Lower leg skin (tissue), 4 donors: ENCODE data around the gene UBA1. TPM values are rescaled to one million over a fixed set of nuclear protein-coding genes. Genes with fewer than 3 reads are reported as not detected.
A peak's percentile ranks its signal among the peaks of the same experiment; 100 is the strongest.

Source experiments
- DNase-seq, 2 donors: peaks; one replicate each; pipeline ENCODE4 v3.0.0-alpha.2; 2019; ENCODE audit warnings: low spot score in 2 of 2
- H3K4me3 ChIP-seq: fragments of 200-600 bp; sonication (generic); 2 replicates; pipeline ENCODE4 v1.5.1; 2017; ENCODE audit warnings: mild to moderate bottlenecking, low read depth; ENCODE audit not compliant: poor library complexity, severe bottlenecking
- CTCF ChIP-seq, 3 donors: fragments of 450-650 bp; IDR thresholded peaks; one replicate each; pipeline ENCODE4 v1.5.1; 2016; ENCODE audit warnings: antibody characterized with exemption in 3 of 3, mild to moderate bottlenecking in 3 of 3, moderate library complexity in 2 of 3
- POLR2A ChIP-seq, 2 donors: fragments of 450-650 bp; IDR thresholded peaks; one replicate each; pipeline ENCODE4 v1.6.1; 2016 to 2017; ENCODE audit warnings: antibody characterized with exemption in 2 of 2, mild to moderate bottlenecking in 1 of 2, moderate library complexity in 1 of 2
- WGBS, 2 donors: methylation state at CpG; one replicate each; pipeline ENCODE4 v1.1.5; 2018; 5-methylcytosine and 5-hydroxymethylcytosine counted together
- intact Hi-C: fragments of 100-400 bp; cut with DNase I; formaldehyde crosslinking; loops from one replicate; pipeline ENCODE4 v1.15.0; 2023; ENCODE audit warnings: low total_unique reads
- total RNA-seq, 4 donors: library from RNA; depleted of rRNA; stranded (reverse); fragments of >200 nt; gene quantifications; one replicate each; pipeline ENCODE4 v1.1.0, GENCODE V29; 2016

The UBA1 gene
- total RNA-seq, 4 donors from 2014 or later = 112 to 159 (median 121) TPM

GRCh38 chrX:47146121-47146935 is 47.3 kb upstream of the UBA1 start:
- H3K4me3 ChIP-seq = peak overlapping the region; percentile 68
- DNase-seq = no peak
- TF ChIP-seq POLR2A (IDR thresholded peaks at IDR 0.05) = no peak
- no peak for TF ChIP-seq CTCF (IDR thresholded peaks at IDR 0.05)
- intact Hi-C loops = no loop called here
- WGBS, 2 donors = 10 to 35% methylated on average over 8 to 10 of the region's 10 CpGs

- DNase-seq = no peak
- TF ChIP-seq POLR2A (IDR thresholded peaks at IDR 0.05) = no peak
- TF ChIP-seq CTCF (IDR thresholded peaks at IDR 0.05) = no peak
- intact Hi-C loops = no loop called here
- 82 to 95% methylated on average over 6 to 12 of the region's 12 CpGs for WGBS, 2 donors
- H3K4me3 ChIP-seq = no peak overlapping the region
Observed at GRCh38 chrX:47146936-47147859, 46.4 kb upstream of the UBA1 start.

- TF ChIP-seq POLR2A (IDR thresholded peaks at IDR 0.05) (no peak), CTCF (IDR thresholded peaks at IDR 0.05) (no peak)
- DNase-seq = peak in 1 of 2 donors; percentile 39
- 50 to 55% methylated on average over 2 of the region's 2 CpGs for WGBS, 2 donors
- no peak overlapping the region for H3K4me3 ChIP-seq
- intact Hi-C loops = no loop called here
Observed at GRCh38 chrX:47148946-47149345, 44.7 kb upstream of the UBA1 start.

GRCh38 chrX:47151435-47151834 is 42.2 kb upstream of the UBA1 start:
- H3K4me3 ChIP-seq = no peak overlapping the region
- TF ChIP-seq CTCF (IDR thresholded peaks at IDR 0.05) (no peak), POLR2A (IDR thresholded peaks at IDR 0.05) (no peak)
- intact Hi-C loops = no loop called here
- DNase-seq = no peak

- WGBS, 2 donors = 94 to 100% methylated on average over 1 to 23 of the region's 26 CpGs
- TF ChIP-seq POLR2A (IDR thresholded peaks at IDR 0.05) = no peak
- TF ChIP-seq CTCF (IDR thresholded peaks at IDR 0.05) = no peak
- H3K4me3 ChIP-seq = no peak overlapping the region
- intact Hi-C loops = no loop called here
- no peak for DNase-seq
Observed at GRCh38 chrX:47156611-47157520, 36.8 kb upstream of the UBA1 start.
